Measurements from ENCODE around the gene CCNF.
A peak's percentile ranks its signal among the peaks of the same experiment; 100 is the strongest.
"Not testable (repeated sequence)": the region's sequence is repeated elsewhere in the genome, so short reads cannot be mapped to it uniquely, and the experiment has no call there.

CCNF gene, protein sequence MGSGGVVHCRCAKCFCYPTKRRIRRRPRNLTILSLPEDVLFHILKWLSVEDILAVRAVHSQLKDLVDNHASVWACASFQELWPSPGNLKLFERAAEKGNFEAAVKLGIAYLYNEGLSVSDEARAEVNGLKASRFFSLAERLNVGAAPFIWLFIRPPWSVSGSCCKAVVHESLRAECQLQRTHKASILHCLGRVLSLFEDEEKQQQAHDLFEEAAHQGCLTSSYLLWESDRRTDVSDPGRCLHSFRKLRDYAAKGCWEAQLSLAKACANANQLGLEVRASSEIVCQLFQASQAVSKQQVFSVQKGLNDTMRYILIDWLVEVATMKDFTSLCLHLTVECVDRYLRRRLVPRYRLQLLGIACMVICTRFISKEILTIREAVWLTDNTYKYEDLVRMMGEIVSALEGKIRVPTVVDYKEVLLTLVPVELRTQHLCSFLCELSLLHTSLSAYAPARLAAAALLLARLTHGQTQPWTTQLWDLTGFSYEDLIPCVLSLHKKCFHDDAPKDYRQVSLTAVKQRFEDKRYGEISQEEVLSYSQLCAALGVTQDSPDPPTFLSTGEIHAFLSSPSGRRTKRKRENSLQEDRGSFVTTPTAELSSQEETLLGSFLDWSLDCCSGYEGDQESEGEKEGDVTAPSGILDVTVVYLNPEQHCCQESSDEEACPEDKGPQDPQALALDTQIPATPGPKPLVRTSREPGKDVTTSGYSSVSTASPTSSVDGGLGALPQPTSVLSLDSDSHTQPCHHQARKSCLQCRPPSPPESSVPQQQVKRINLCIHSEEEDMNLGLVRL

DNA sequence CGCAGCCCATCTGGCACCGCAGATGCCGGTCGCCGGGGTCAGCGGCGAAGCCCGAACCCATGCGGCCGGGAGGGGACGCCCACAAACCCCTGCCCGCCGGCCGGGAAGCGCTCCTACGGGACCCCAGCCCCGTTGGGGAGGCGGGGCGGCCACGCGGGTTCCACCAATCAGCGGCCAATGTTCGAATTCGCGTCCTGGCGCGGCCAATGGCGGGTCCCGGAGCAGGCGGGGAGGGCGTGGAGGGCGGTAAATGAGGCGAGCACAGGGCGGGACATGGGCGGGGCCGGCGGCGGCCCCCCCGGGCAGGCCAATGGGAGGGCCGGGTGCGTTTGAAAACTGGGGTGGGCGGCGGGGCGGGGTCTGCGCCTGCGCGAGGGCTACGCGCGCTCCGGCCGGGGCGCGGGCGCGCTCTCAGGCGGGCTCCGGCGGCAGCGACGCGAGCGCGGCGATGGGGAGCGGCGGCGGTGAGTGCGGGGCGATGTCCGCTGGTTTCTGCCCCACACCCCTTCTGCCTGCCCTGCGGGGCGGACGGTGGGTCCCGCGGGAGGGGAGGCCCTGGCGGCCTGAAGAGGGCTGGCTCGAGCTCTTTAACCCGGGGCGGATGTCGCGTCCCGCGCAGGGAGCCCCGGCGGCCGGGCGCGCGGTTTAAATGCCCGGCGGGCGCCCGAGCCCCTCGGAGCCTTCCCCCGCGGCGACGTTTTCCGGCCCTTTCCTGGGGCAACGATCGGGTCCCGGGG, at the start of gene CCNF:
CCNF (plus strand) TSS at position 414 of the 737 bp plus-strand sequence; CDS start at position 449, 35 bp downstream.
- DNase-seq, result peak; percentile 98 to 99

DNA sequence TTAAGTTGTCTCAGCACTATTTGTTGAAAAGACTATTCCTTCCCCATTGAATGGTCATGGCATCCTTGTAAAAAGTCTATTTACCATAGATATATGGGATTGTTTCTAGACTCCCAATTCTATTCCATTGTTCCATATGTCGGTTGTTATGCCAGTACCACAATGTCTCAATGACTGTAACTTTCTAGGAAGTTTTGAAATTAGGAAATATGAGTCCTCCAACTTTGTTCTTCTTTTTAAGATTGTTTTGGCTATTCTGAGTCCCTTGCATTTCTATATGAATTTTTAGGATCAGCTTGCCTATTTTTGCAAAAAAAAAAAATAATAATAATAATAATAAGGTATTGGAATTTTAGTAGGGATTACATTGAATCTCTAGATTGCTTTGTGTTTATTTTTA, 45.7 kb upstream of the CCNF start:
- no peak for DNase-seq

DNA sequence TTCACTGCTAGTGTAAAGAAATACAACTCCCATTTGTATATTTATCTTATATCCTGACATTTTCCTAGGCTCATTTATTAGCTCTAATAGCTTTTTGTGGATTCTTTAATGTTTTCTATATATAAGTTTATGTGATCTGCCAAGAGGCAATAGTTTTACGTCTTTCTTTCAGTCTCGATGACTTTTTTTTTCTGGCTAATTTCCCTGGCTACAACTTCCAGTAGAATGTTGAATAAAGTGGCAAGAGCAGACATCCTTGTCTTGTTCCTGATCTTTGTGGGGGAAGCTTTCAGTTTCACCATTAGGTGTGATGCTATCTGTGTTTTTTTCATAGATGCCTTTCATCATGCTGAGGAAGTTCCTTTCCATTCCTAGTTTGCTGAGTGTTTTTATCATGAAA, 44.8 kb upstream of the CCNF start:
- no peak for DNase-seq

DNA sequence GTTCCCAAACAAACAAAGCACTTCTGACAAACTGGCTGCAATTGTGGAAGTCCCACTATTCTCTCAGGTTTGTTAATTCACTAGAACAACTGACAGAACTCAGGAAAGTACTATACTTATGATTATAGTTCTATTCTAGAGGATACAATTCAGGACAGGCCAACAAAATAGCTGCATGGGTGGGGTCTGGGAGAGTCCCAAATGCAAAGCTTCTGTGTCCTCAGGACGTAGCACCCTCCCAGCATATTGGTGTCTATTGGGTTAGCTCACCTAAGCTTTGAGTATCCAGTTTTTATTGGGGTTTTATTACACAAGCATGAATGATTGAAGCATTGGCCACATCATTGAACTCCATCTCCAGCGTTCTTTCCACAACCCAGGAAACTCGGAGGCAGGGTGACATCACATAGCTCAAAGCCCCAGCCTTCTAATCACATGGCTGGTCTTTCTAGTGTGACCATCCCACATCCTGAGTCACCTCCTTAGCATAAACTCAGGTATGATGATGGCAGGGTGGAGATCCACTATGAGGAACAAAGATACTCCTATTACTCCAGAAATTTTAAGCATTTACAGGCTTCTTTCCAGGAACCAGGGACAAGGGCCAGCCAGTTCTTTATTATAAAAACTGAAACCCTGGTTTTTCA, 43.9 kb upstream of the CCNF start:
- DNase-seq, result no peak

DNA sequence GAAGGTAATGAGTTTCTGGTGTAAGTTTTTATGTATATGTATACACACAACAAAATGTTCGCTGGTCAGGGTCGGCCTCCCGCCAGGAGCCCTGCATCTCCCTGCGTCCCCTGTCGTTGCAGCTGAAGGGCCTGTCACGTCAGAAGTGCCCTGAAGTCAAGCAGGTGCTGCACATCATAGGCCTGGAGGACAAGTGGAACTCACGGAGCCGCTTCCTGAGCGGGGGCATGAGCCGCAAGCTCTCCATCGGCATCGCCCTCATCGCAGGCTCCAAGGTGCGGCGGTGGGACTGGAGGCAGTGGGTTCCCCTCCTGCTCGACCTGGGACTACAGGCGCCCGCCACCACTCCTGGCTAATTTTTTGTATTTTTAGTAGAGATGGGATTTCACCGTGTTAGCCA, 43.3 kb upstream of the CCNF start:
- DNase-seq, result not testable (repeated sequence)

DNA sequence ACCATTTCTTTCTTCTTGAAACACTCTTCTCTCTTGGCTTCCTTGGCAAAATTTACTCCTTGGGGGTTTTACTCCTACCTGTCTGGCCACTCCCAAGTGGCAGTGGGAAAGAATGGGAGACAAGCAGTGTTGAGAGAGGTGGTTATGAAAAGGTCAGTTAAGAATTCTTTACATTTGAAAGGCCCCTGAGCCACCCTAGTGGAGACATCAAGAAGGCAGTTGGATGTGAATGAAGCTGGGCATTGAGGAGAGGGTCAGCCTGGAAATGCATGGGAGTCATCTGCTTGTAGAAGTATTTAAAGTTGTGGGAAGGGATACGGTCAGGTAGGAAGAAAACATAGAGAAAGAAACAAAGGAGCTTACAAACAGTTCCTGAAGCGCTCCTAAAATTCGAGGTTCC, 42.3 kb upstream of the CCNF start:
- no peak for DNase-seq

DNA sequence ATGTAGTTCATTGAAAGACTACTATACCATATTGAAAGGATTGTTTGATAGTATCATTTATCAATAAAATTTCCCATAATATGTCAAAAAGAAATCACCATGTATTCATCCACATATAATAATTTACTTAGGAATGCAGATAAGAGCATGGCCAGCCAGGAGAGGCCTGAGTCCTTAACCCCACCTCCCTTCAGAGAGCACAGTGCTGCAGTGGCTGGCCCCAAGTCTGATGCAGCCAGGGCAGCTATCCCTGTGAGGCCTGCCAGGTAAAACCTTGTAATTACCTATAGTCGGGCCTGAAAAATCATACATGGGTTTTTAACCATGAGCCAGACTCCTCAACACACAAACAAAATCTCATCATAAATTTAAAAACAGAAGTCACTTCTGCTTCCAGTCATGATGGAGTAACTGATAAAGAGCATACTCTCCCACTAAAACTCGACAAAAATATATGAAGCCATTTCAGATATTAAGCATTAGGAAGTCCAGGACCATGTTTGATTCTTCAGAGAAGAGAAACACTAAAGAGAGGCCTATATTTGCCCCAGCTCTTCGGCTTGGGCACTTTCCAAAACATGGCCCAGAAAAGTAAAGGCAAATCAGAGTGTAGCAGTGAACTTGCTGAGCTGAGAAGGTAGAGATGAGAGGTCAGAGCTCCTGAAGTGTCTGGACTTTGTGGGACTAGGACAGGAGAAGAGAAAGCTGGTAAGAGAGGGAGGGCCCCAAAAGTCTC, 40.9 kb upstream of the CCNF start:
- no peak for DNase-seq

DNA sequence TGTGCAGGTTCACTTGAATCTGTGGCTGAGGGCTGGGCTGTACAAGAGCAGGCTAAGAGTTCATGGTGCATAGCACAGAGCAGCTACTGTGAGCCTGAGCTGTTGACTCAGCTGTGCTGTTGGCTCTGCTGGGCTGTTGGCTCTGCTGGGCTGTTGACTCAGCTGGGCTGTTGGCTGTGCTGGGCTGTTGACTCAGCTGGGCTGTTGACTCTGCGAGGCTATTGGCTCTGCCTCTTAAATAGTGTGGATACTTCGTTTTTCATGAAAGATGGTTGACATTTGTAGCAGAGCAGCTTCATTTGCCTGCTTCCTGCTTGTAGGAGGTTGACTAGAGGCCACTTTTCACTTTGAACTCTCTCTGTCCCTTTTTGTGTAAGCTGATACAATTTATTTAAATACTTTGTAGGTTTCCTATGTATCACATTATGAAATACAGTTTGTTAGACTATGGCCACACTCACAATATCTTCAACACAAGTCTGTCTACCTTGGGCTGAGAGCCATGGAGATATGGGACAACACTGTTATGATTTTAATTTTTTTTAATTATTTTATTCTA, 40.3 kb upstream of the CCNF start:
- no peak for DNase-seq

DNA sequence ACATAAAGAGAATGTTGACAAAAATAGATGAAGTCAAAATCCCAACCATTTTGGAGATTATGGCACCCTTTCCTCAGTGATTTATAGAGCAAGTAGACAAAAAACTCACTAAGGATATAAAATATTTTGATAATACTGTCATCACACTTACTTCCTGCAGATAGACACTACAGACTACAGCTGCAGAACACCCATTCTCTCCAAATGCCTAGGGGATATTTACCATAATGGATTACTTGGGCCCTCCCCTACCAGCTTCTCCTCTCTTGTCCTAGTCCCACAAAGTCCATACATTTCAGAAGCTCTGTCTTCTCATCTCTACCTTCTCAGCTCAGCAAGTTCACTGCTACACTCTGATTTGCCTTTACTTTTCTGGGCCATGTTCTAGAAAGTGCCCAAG, 37.2 kb upstream of the CCNF start:
- DNase-seq, result no peak

DNA sequence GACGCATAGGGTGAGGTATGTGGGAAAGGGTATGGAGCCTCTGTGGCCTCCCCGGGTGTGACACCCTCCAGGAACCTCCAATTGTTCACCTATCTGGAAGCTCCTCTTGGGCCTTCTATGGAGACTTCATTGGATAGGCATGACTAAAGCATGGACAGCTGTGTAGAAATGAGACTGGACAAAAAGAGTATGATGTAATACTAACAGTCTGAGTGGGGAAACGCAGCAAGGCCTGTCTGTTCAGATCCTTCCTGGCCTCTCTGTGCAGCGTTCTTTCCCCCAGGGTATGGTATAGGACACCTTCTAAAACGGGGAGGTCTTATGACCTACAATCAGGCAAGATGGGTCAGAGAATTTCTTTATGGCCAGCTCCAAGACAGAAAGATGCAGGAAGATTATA, 30.7 kb upstream of the CCNF start:
- no peak for DNase-seq

DNA sequence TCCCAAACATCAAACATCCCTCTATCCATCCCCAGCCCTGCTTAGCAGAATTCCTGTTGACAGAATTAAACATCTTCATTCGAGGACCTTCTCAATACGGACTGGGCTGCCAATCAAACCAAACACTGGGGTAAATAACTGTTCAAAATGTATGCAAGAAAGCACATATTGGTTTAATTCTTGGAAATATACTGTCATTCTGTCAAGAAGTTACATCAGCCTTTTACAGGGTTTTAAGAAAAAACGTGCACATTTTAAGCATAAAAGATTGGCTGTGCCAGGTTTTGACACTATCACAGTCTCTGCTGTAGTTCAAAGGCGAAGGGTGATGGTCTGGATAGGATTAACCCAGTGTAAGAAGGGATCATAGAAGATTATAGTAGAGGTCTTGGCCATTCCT, 25.1 kb upstream of the CCNF start:
- DNase-seq, result no peak

DNA sequence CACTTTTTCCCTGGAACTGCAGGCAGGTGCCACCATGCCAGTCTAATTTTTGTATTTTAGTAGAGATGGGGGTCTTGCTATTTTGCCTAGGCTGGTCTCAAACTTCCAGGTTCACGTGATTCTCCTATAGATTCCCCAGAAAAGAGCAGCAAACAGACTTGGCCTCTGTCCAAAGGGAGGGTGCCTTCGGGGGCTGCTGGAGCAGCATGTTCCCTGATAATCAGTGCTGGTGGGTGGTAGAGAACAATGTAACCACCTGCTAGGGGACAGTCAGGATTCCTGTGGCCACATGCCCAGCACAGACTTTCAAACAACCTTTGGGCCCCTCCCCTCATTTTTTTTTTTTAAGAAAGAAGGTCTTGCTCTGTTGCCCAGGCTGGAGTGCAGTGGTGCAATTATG, 14.2 kb upstream of the CCNF start:
- no peak for DNase-seq

DNA sequence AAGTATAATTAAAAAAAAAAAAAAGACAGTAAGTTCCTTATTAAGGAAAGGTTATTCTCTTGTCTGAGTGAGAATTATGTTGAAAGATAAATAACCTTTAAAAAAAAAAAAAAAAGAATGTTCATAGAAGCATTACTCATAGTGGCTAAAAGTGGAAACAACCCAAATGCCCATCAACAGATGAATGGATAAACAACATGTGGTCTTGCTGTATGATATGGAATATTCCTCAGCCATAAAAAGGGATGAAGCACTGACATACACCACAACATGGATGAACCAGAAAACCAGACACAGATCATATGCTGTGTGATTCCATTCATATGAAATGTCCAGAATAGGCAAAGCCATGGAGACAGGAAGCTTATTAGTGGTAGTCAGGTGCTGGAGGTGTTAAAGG, 9.2 kb upstream of the CCNF start:
- no peak for DNase-seq

DNA sequence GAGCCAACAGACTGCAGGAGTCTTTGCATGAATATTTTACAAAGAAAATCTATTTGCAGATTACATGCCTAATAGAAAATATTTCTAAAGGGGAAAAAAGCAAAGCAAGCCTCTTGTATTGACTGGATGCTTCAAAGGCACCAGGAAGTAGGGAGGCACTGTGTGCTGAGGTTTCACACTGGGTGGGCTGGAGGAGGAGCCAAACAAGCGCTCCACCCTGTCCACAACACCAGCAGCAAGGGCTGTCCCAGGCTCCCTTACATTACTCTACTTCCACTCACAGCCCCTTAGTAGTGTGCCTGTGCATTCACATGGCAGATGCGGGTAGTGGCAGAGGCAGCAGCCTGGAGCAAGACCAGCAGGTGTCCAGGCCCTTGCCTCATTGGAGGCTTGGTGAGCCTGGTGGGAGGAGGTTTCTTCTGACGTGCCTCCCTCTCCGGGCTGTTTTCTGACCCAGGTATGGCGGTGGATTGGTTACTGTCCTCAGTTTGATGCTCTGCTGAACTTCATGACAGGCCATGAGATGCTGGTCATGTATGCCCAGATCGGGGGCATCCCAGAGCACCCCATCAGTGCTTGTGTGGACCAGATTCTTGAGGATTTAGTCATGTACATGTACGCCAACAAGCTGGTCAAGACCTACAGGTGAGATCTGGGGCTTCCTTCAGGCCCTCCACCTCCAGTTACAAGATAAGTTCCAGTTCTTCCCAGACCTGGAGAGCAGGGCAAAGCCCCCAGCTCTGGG, 7.0 kb upstream of the CCNF start:
- DNase-seq, result no peak

DNA sequence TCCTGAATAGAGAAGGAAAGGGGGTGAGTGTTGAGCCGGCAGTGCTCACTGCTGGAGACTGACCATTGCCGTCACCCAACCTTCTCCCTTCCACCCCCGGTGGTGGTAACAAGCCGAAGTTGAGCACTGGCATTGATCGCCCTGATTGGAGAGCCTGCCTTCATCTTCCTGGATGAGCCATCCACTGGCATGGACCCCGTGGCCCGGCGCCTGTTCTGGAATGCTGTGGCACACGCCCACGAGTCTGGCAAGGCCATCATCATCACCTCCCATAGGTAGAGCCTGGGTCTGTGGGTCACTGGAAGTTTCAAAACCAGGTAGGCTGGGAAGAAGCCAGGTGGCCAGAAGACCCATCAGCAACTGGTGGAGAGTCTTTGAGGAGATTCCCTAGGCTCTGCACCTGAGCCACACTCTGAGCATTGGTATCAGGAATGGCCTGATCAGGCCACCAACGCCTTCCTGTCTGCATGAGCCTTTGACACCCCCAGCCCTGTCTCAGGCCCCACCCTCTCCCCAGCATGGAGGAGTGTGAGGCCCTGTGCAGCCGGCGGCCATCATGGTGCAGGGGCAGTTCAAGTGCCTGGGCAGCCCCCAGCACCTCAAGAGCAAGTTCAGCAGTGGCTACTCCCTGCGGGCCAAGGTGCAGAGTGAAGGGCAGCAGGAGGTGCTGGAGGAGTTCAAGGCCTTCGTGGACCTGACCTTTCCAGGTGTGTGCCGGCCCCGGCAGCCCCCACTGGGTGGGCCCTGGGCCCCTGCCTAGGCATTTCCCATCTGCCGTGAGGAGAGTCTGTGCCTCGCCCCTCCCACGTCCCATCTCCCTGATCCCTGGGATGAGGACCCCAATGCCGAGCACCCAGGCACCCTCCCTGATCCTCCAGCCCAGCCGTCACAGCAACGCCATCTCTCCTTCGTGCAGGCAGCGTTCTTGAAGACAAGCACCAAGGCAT, 4.9 kb upstream of the CCNF start:
- DNase-seq, result no peak

DNA sequence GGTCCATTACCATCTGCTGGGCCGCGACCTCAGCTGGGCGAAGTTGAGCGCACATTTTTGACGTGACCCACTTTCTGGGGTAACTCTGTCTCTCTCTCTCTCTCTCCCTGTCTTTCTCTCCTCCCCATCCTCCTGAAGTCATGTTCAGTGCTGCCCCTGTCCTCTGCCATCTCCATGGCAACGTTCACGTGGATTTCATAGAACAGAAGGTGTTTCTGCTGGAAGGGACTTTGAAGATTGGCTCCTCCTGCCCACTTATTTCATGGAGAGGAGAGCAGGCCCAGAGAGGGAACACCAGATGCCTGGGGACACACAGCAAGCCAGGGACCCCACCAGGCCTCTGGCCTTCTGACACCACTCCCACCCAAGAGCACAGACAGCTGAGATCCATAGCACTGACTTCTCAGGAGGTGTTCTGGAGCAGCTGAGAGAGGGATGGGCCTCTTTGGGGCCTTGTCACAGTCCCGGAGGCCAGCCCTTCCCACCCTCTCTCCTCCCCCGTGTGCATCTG, 4.2 kb upstream of the CCNF start:
- DNase-seq, result no peak

DNA sequence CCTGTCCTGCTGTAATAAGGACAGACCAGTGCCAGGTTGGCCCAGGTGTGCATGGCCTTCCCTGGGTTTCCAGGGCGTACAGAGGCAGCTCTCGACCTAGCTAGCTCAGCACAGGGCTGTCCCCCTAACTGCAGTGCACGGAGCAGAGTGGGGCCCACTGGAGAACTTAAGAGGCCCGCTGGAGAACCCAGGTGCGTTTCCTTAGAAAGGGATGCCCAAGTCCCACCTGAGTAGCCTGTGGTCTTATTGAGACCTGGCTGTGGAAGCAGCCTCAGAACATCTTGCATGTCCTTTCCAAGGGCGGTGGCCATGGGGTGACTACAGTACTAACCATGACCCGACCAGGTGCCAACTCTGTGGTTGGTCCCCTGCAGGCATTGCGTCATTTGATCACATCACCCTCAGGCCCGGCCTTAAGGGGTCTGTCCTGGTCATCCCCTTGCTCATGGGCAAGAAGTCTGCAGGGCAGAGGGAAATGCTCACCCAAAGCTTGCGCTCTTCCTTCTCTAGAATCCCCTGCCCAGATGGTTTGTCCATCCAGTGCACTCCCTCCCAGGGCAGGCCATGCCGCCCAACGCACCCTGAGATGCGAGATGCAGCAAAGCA, 3.3 kb upstream of the CCNF start:
- no peak for DNase-seq

DNA sequence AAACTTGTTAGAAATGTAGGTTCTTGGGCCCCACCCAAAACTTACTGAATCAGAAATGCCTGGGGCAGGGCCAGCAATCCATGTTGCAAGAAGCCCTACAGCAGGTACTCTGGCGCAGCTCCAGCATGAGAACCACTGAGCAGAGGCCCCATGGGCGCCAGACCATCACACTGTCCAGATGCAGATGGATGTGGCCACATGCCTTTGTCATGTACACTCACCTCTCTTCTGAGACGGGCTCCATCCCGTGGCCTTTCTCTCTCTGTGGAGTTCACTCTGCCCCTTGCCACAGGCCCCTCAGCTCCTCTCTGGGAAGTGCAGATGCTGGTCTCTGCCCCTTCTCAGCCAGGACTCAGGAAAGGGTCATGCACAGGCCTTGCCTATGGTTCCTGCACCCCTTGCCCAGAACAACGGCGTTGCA, 2.3 kb upstream of the CCNF start:
- no peak for DNase-seq

DNA sequence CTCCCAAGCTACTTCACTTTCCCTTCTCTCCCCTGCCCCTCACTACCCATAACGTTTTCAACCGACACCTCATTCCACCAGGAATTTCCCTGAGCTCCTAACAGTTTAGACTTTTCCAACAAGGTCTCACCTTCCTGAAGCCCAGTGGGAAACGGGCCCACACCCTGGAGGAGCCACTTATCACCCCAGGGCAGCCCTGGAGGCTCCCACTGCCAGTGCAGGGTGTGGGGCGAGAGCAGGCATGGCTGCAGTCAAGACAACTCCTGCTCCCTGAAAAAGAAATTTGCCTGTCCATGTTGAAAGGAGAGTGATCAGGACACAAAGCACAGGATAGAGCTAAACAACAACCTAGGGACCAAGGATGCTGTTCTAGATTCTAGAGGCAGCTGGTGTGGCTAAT, 1.7 kb upstream of the CCNF start:
- no peak for DNase-seq
